Gastrocnemius medialis (tissue), 4 donors: ENCODE measurements around the gene SIL1. TPM values are rescaled to one million over a fixed set of nuclear protein-coding genes. Genes with fewer than 3 reads are reported as not detected.

ENCODE experiments used
- ATAC-seq, 2 donors: fragments of 150-250 bp; one replicate each; pipeline ENCODE4 v1.9.1; 2016
- DNase-seq, 2 donors: peaks; one replicate each; pipeline ENCODE4 v3.0.0-alpha.2; 2019
- H3K27ac ChIP-seq, 4 donors: fragments of 200-600 bp; sonication (generic); 1 replicate in 1 of 4; 2 replicates in 3 of 4; pipeline ENCODE4 v1.5.1; 2016 to 2018; ENCODE audit warnings: mild to moderate bottlenecking in 2 of 4, moderate library complexity in 1 of 4
- H3K27me3 ChIP-seq, 3 donors: fragments of 200-600 bp; sonication (generic) in 2 of 3; 1 replicate in 1 of 3; 2 replicates in 2 of 3; pipeline versions ENCODE4 v1.5.1 to v1.6.0; 2016 to 2019; ENCODE audit warnings: mild to moderate bottlenecking in 1 of 3, moderate library complexity in 1 of 3
- H3K36me3 ChIP-seq, 2 donors: fragments of 200-600 bp; sonication (generic) in 1 of 2; one replicate each; pipeline ENCODE4 v1.5.1; 2017 to 2018
- H3K4me1 ChIP-seq, 2 donors: fragments of 200-600 bp; sonication (generic) in 1 of 2; one replicate each; pipeline ENCODE4 v1.5.1; 2016 to 2017; ENCODE audit warnings: mild to moderate bottlenecking in 2 of 2
- H3K4me3 ChIP-seq, 4 donors: fragments of 200-600 bp; sonication (generic) in 3 of 4; 1 replicate in 1 of 4; 2 replicates in 3 of 4; pipeline ENCODE4 v1.5.1; 2016 to 2019; ENCODE audit warnings: mild to moderate bottlenecking in 2 of 4
- H3K9me3 ChIP-seq, 3 donors: fragments of 200-600 bp; sonication (generic) in 2 of 3; 1 replicate in 1 of 3; 2 replicates in 2 of 3; pipeline ENCODE4 v1.5.1; 2016 to 2019
- CTCF ChIP-seq, 5 experiments: fragments of 450-650 bp in 3 of 5; fragments of 200-600 bp in 2 of 5; sonication (generic) in 2 of 5; IDR thresholded peaks in 4 of 5; conservative IDR thresholded peaks in 1 of 5; 1 replicate in 4 of 5; 2 replicates in 1 of 5; pipeline ENCODE4 v1.5.1; 2016 to 2019; ENCODE audit warnings: antibody characterized with exemption in 5 of 5, mild to moderate bottlenecking in 3 of 5, moderate library complexity in 3 of 5
- POLR2A ChIP-seq, 2 donors: fragments of 450-650 bp; IDR thresholded peaks; one replicate each; pipeline ENCODE4 v1.6.1; 2017; ENCODE audit warnings: antibody characterized with exemption in 2 of 2, mild to moderate bottlenecking in 2 of 2, moderate library complexity in 2 of 2
- in situ Hi-C, 4 donors: fragments of 200-750 bp; cut with MboI; loops; one replicate each; pipeline versions ENCODE4 v1.15.0 to v1.8.0; 2017; ENCODE audit warnings: low sequenced_read_pairs in 4 of 4
- intact Hi-C: fragments of 100-400 bp; cut with DNase I; formaldehyde crosslinking; loops from one replicate; pipeline ENCODE4 v1.15.1; 2023; ENCODE audit warnings: low total_unique reads
- total RNA-seq, 4 donors: library from RNA; depleted of rRNA; stranded (reverse); fragments of >200 nt; gene quantifications; one replicate each; pipeline versions ENCODE4 v1.1.0 to v1.2.3, GENCODE V29; 2016

SIL1 gene
- total RNA-seq, 4 donors from 2014 or later, result 36.6 to 52.6 (median 48.2) TPM

- in situ Hi-C loops, result no loop called here
- Histone ChIP-seq H3K4me1 (peaks cover 7% of the 10 kb centered on the region in 2 donors), H3K36me3 (no peaks in the 10 kb centered on the region), H3K27me3 (no peaks in the 10 kb centered on the region), H3K9me3 (no peaks in the 10 kb centered on the region), H3K27ac (no peak overlapping the region), H3K4me3 (no peak overlapping the region)
- no peak for ATAC-seq
- TF ChIP-seq CTCF (IDR thresholded peaks at IDR 0.05 in 4 of 5, conservative IDR thresholded peaks at IDR 0.05 in 1 of 5) (no peak), POLR2A (IDR thresholded peaks at IDR 0.05) (no peak)
- intact Hi-C loops, result no loop called here
- DNase-seq, result no peak
Measured at GRCh38 chr5:138979684-138980280, 218.4 kb downstream of the SIL1 start.

- peaks cover 15 to 17% of the 10 kb centered on the region in 2 donors for H3K4me1 ChIP-seq
- ATAC-seq (no peak), DNase-seq (no peak)
- TF ChIP-seq POLR2A (IDR thresholded peaks at IDR 0.05) (no peak), CTCF (IDR thresholded peaks at IDR 0.05 in 4 of 5, conservative IDR thresholded peaks at IDR 0.05 in 1 of 5) (no peak)
- intact Hi-C loops, result no loop called here
- H3K27me3 ChIP-seq, result no peaks in the 10 kb centered on the region
- in situ Hi-C loops, result no loop called here
- H3K9me3 ChIP-seq, result no peaks in the 10 kb centered on the region
- no peak overlapping the region for H3K27ac ChIP-seq
- no peaks in the 10 kb centered on the region for H3K36me3 ChIP-seq
- no peak overlapping the region for H3K4me3 ChIP-seq
Measured at GRCh38 chr5:138978581-138978980, 219.6 kb downstream of the SIL1 start.

- intact Hi-C loops, result no loop called here
- Histone ChIP-seq H3K27me3 (no peaks in the 10 kb centered on the region), H3K4me1 (peaks cover 15 to 20% of the 10 kb centered on the region in 2 donors), H3K9me3 (no peaks in the 10 kb centered on the region), H3K27ac (no peak overlapping the region), H3K4me3 (no peak overlapping the region), H3K36me3 (no peaks in the 10 kb centered on the region)
- no peak for TF ChIP-seq CTCF (IDR thresholded peaks at IDR 0.05 in 4 of 5, conservative IDR thresholded peaks at IDR 0.05 in 1 of 5)
- TF ChIP-seq POLR2A (IDR thresholded peaks at IDR 0.05), result no peak
- DNase-seq, result no peak
- ATAC-seq, result no peak
- in situ Hi-C loops, result no loop called here
Measured at GRCh38 chr5:138978080-138978479, 220.1 kb downstream of the SIL1 start.

GRCh38 chr5:138975098-138975847, 222.9 kb downstream of the SIL1 start:
- ATAC-seq, result peak; percentile 51 to 70
- in situ Hi-C loops (no loop called here), intact Hi-C loops (no loop called here)
- no peaks in the 10 kb centered on the region for H3K36me3 ChIP-seq
- no peaks in the 10 kb centered on the region for H3K9me3 ChIP-seq
- no peak overlapping the region for H3K4me3 ChIP-seq
- no peaks in the 10 kb centered on the region for H3K27me3 ChIP-seq
- peak overlapping the region; percentile 54 to 78 (median 62) for H3K27ac ChIP-seq
- DNase-seq, result peak; percentile 31 to 56
- peaks cover 25 to 33% of the 10 kb centered on the region in 2 donors for H3K4me1 ChIP-seq
- no peak for TF ChIP-seq CTCF (IDR thresholded peaks at IDR 0.05 in 4 of 5, conservative IDR thresholded peaks at IDR 0.05 in 1 of 5)
- TF ChIP-seq POLR2A (IDR thresholded peaks at IDR 0.05), result no peak
